CD4-positive, alpha-beta T cell treated with Interleukin-15 for 4 hours (primary cell): Measurements from ENCODE around the gene MRRF.

Experiments used
- DNase-seq: peaks from one replicate; pipeline ENCODE4 v3.0.0-alpha.2; 2020; ENCODE audit warnings: low spot score

The MRRF gene, protein sequence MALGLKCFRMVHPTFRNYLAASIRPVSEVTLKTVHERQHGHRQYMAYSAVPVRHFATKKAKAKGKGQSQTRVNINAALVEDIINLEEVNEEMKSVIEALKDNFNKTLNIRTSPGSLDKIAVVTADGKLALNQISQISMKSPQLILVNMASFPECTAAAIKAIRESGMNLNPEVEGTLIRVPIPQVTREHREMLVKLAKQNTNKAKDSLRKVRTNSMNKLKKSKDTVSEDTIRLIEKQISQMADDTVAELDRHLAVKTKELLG

GRCh38 chr9:122264360-122265148, at the start of gene MRRF, which contains the start of gene RBM18:
MRRF (plus strand) TSS chr9:122264882; CDS start chr9:122270892, 6,010 bp downstream.
RBM18 (minus strand) TSS chr9:122264840; CDS start chr9:122261492, 3,348 bp downstream.
- DNase-seq = peak; percentile 82

DNA sequence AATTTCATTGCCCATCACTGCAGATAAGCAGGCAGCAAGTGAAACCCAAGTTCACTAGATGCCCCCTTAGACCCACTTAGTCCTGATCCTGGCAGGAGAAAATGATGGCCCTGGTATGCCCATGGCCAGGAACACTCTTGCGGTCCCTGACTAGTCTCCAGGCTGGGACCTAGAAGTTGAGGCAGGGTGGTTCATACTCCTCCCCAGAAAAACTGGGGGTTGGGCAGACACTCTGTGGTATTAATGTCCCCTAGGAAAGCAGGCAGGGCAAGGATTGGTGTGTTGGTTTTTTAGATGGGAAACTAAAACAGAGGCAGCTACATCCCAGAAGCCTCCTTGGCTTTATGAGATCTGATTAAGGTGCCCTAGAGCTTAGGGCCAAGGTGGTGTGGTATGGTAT, 49.0 kb upstream of the MRRF start:
- no peak for DNase-seq

- no peak for DNase-seq
Observed at GRCh38 chr9:122216138-122216797, 48.4 kb upstream of the MRRF start.

DNA sequence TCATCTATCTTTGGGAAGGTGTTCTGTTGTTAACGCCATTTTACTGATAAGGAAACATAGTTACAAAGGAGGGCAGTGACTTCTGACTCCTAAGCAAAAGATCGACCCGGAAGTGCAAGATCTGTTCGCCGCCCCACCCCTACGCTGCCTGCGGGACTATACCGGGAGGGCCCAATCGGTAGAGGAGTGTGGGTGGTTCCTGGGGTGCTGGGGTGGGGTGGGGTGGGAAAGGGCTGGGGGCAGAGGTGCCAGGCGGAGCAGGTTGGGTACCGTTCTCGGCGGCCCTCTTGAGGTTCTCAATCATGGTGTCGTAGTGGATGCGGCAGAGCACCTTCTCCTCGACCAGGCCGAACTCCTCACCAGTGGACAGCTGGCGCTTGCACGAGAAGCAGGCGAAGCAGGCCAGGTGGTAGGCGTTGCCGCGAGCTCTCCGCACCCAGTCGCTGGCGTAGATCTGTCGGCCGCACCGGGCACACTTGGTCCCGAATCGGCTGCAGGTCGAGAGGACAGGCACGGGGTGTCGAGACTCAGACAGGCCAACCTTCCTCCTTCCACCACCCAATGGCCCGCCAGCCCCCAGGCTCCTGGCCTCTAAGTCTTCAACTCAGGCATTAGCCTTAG, 47.8 kb upstream of the MRRF start:
- no peak for DNase-seq

- DNase-seq = no peak
Observed at GRCh38 chr9:122217640-122218039, 47.0 kb upstream of the MRRF start.

DNA sequence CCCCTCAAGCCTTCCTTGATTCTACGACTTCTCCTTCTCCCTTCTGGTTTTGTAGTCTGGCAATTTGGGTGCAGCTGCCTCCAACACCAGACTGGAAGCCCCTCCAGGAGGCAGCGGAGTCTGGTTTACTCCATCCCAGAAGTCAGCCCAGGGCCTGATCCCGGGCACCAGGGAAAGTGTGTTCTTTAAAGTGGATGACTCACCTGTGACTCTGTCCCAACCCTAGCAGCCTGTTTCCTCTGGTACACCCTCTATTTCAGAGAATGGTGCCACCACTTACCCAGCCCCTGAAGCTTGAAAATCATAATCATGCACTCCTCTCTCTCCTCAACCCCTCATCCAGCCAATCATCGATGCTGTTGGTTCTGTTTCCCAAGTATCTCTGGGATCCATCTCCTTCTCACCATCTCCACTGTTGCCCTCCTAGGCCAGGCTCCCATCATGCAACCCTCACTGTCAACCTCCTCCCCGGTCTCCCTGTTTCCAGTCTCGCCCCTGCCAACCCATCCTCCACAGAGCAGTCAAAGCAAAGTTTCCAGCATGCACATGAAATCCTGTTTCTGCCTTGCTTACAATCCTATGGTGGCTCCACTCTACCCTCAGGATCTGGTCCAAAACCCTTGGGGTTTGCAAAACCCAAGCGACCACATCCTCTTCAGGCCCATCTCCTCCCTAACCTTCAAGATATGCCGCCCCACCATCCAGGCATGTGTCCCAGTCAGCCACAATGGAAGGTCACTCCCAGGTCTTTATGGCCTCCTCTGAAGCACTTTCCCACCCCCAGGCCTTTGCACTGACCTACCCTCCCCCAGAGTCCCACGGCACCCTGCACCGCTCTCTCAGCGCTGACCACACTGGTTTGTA, 46.4 kb upstream of the MRRF start:
- no peak for DNase-seq

DNA sequence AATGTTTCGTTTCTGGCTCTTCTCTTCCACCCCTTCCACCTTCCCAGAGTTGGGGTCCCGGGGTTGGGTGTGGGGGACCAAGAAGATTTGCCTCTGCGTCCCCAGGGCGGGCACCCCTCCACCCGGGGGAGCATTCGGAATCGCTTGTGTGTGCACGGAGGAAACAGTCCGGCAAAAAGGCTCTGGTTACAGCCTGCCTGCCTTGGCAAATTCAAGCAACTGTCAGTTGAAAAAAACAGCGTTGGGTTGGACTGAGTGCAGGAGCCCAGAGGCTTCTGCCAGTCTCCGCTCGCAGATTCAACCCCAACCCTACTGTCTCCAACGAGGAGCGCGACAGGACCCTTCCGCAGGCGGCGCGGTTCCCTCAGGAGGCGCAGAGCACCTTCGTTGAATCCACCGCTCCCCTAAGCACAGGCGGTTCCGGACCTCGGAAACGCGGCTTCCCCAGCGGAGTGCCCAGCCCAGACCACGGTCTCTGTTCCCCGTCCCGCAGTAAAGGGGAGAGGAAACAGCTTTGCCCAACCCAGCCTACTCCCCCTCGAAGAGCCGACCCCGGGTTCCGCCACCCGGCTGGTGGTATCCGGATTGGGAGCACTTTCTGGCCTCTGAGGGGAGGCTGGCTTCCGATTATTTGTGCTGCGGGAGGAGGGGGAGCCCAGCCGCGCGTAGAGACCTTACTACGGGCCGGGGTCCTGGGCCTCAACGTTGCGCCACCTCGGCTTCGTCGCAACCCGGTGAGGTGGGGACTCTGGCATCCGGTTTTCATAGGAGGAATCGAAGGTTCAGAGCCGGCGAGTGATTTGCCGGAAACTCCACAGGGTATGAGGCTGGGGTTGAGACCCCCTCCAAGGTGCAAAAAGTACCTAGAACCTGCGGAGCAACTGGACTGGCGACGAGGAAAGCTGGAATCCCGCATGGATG, 45.5 kb upstream of the MRRF start:
- no peak for DNase-seq

DNA sequence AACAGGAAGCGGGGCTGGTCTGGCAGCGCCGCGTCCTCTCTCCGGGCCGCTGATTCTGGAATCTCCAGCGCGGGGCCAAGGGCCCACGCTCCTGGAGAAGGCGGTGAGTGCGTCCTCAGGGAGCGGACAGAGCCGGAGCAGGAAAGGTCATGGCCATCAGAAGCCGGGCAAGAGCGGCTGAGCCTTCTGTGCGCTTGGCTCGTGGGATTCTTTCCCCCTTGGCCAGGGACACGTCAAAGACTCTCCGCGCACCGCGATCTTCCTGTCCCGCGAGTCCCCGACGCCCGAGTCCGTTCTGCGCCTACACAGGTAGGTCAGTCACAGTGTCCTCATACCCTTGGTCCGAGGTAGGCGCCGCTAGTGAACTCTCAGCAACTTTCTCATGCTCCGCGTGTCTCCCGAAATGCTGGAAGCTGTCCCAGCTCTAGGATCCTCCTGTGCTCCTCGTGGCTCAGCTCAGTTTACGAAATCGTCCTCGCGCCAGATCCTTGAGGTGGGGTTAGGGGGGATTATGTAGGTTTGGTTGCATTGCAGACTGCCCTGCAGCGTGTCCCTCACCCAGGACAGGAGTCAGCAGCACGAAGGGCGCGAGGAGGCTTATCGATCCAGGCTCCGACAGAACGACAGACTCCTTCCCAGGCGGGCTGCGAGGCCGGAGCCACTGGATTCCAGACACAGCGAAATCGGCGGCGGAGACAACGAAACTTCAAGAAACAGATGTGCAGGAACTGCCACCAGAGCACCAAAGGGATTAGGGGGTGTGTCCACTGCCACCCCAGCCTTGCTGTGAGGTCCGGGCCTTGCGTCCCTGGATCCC, 44.6 kb upstream of the MRRF start:
- DNase-seq = no peak

GRCh38 chr9:122220673-122221182, 44.0 kb upstream of the MRRF start:
- DNase-seq = no peak

GRCh38 chr9:122221183-122221811, 43.4 kb upstream of the MRRF start:
- DNase-seq = no peak

- no peak for DNase-seq
Observed at GRCh38 chr9:122222791-122223190, 41.9 kb upstream of the MRRF start.

DNA sequence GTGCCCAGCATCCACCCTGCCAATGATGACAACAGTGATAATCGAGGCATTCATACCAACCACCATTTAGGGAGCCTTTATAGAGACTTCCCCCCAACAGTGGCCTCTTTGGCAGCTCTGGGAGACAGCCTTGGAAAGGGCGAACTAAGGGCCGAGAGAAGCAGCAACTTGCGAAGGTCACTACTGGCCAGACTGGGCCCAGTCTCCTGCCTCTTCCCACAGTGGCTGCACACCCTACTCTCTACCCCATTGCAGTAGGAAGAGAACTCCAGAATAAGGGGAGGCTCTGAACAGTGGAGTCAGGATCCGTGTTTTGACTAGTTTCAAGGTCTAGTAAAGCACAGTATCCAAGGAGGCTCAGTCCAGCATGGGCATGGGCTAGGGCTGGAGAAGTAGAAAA, 41.2 kb upstream of the MRRF start:
- no peak for DNase-seq

DNA sequence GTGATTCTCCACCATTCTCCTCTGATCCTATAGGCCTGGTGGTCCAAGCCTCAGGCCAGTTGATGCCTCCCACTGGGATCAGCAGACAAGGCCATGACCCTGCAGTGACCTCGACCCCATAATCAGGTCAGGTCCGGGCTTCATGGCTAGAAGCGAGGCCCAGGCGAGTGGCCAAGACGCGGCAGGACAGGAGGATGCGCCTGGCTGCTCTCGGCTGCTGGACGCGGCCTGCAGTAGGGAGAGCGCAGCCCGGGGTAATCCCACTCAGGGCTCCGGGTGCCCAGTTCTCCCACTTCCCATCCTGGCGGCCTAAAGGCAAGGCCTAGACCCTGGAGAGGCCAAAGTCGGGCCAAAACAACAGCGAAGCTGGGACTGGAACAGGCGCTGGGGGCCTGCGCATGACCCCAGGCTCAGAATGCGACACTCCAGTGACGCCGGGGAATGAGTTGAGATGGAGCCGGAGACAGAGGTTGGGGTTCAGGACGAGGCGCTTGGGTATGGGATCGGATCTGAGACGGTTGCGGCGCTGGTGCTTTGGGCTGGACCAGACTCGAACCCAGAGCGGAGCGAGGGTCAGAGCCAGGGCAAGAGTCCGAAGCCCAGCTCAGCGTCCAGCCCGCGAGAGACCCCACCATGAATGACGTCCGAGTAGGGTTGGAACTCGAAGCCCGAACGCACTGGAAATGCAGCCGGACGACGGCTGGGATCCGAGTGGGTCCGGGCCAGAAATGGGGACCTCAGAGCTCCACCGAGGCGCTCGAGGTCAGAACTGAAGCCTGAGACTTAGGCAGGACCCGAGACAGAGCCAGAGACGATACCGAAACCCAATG, 39.2 kb upstream of the MRRF start:
- no peak for DNase-seq

- no peak for DNase-seq
Observed at GRCh38 chr9:122226142-122226757, 38.4 kb upstream of the MRRF start.

DNA sequence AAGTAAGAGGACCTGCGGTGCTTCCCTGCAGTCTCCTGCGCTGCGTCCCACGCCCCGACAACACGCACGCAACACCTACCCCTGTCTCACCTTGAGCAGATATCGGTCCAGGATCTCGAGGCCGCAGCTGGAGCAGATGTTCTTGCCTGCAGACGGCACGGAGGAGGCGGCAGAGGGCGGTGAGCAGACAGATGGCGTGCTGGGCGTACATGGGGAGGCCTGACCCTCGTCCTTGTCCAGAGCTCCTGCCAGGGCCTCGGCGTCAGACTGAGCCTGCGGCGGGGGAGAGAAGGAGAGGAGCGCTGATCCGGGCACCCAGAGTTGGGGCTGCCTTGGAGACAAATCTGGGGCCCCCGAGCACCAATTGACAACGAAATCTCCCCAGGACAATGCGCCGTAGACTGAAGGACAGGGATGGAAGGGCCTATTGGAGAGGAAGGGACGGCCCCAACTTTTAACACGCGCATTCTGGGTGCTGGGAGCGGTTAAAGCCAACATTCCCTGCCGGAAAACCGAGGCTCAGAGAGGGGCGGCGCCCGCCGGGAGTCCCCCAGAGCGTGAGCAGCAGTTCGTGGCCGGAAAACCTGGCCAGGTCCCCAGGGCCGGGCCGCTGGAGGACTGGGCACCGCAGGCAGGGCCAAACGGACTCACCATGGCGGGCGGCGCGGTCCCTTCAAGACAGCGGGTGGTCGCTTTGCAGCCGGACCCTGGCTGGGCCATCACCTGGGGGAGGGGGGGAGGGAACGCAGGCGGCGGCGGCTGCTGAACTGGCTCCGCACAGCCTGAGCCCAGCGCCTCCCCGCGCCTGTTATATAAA, 37.7 kb upstream of the MRRF start:
- no peak for DNase-seq

GRCh38 chr9:122227575-122227900, 37.1 kb upstream of the MRRF start:
- no peak for DNase-seq

GRCh38 chr9:122228191-122228567, 36.5 kb upstream of the MRRF start:
- DNase-seq = no peak
